ENCODE results near the gene IGFN1. TPM values are rescaled to one million over a fixed set of nuclear protein-coding genes. Genes with fewer than 3 reads are reported as not detected.

The IGFN1 gene
- total and polyA plus RNA-seq, 9 of the 15 experiments (the other 6 are each of a cell fraction or from before 2014, with no cell fraction given): 0.04 TPM; not detected in 8

GRCh38 chr1:201170533-201171062 is 20.0 kb upstream of the IGFN1 start (continued):
- no peak for TF ChIP-seq PATZ1 (CRISPR knock-in tag; IDR thresholded peaks at IDR 0.05; ENCODE audit: borderline replicate concordance)
- TF ChIP-seq ZNF639 (CRISPR knock-in tag; conservative IDR thresholded peaks at IDR 0.05 in 1 of 2, IDR thresholded peaks at IDR 0.05 in 1 of 2): no peak
- TF ChIP-seq ZNF232 (CRISPR knock-in tag; IDR thresholded peaks at IDR 0.05): no peak
- peak; percentile 60; the same call in 1 of the 2 replicates for TF ChIP-seq RREB1 (CRISPR knock-in tag; IDR thresholded peaks at IDR 0.05)
- peak; percentile 99 for TF ChIP-seq CEBPG (CRISPR knock-in tag; IDR thresholded peaks at IDR 0.05)
- peak; percentile 95 to 97 for TF ChIP-seq CEBPG (tag; conservative IDR thresholded peaks at IDR 0.05 in 1 of 2, IDR thresholded peaks at IDR 0.05 in 1 of 2)
- TF ChIP-seq NR3C1 (CRISPR knock-in tag; IDR thresholded peaks at IDR 0.05): no peak
- TF ChIP-seq ZNF695 (CRISPR knock-in tag; IDR thresholded peaks at IDR 0.05): no peak
- TF ChIP-seq CC2D1A (IDR thresholded peaks at IDR 0.05): no peak
- TF ChIP-seq EP400 (IDR thresholded peaks at IDR 0.05): peak; percentile 93
- no peak for TF ChIP-seq NFXL1 (CRISPR knock-in tag; IDR thresholded peaks at IDR 0.05)

Measured in K562 (cell line).